Measurements from ENCODE around the gene COL5A2. TPM values are rescaled to one million over a fixed set of nuclear protein-coding genes. Genes with fewer than 3 reads are reported as not detected.

Gene COL5A2
- total RNA-seq, 3 donors from 2014 or later = 4.5 to 58.5 (median 31.8) TPM

DNA sequence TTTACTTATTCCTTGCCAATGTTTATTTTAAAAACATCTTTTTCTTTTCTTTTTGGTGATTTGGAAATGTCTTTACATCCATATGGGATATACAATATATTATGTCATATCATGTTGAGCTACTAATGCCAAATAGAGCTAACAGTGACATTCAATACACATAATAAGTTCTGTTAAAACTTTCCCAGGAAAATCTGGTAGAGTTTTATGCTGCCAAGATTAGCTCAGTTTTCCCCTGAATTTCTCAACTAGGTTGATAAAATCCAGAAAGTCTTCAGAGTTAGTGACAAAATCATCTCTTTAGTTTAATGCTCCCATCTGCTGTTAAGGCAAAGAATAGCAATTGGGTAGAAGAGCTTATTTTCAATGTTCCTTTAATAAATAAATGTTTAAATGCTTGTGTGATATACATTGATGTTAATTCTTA lies 195.5 kb downstream of the COL5A2 start:
- intact Hi-C loops (cut with DNase I, micrococcal nuclease) = loop anchor here in 1 of 2 donors (5.0 kb wide), 1 partner anchor 457 kb away; no protein-coding TSS in a partner anchor
- Histone ChIP-seq H3K9me3 (no peaks in the 10 kb centered on the region), H3K4me1 (ENCODE audit: low read depth) (no peaks in the 10 kb centered on the region), H3K36me3 (ENCODE audit: low read depth) (no peaks in the 10 kb centered on the region), H3K4me3 (no peak overlapping the region)
- TF ChIP-seq, protein P1, sequence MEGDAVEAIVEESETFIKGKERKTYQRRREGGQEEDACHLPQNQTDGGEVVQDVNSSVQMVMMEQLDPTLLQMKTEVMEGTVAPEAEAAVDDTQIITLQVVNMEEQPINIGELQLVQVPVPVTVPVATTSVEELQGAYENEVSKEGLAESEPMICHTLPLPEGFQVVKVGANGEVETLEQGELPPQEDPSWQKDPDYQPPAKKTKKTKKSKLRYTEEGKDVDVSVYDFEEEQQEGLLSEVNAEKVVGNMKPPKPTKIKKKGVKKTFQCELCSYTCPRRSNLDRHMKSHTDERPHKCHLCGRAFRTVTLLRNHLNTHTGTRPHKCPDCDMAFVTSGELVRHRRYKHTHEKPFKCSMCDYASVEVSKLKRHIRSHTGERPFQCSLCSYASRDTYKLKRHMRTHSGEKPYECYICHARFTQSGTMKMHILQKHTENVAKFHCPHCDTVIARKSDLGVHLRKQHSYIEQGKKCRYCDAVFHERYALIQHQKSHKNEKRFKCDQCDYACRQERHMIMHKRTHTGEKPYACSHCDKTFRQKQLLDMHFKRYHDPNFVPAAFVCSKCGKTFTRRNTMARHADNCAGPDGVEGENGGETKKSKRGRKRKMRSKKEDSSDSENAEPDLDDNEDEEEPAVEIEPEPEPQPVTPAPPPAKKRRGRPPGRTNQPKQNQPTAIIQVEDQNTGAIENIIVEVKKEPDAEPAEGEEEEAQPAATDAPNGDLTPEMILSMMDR (IDR thresholded peaks at IDR 0.05) = no peak
- DNase-seq (no peak), ATAC-seq (no peak)

DNA sequence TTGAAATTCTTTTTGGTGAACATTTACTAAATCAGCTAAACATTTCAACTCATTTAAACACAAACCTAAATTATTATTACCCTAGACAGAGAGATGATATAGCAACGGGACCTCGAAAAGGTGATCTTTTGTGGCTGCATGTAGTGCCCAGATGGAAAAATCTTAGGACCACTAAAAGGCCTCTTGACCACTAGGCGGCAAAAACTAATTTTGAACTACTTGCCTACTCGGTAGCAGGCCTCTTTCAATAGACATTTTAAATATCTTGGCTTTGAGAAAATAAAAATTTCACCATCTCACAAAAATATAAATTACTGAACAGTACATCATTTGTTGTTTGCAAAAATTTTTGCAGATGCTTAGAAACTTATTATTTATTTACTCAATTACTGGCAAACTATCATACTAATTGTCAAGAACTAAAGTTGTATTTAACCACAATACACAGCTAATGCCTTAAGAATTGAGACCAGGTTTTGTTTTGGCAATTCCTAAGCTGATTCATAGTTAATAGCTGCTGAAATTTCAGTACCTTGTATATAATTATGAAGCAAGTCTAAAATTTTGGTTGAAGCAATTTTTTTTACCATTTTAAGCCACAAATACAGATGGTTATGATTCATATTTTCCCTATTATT lies 196.0 kb downstream of the COL5A2 start:
- TF ChIP-seq, protein P1 (IDR thresholded peaks at IDR 0.05) = no peak
- no peaks in the 10 kb centered on the region for H3K9me3 ChIP-seq
- no peaks in the 10 kb centered on the region for H3K36me3 ChIP-seq (ENCODE audit: low read depth)
- intact Hi-C loops (cut with DNase I, micrococcal nuclease) = loop anchor here in 1 of 2 donors (5.0 kb wide), 1 partner anchor 456 kb away; no protein-coding TSS in a partner anchor
- DNase-seq (no peak), ATAC-seq (no peak)
- no peaks in the 10 kb centered on the region for H3K4me1 ChIP-seq (ENCODE audit: low read depth)
- H3K4me3 ChIP-seq = no peak overlapping the region

Small RNA genes lying within 50 kb of the gene (microRNA-seq; reads per million reads assigned to microRNA genes)
- 2.6 reads per million, percentile 8 among the genes with 10 or more reads in this experiment for gene MIR3129
- not detected for gene MIR3606

Other genes starting within 250 kb of the COL5A2 start
- 100 to 1,000 TPM in 2 of 3 donors, 10 to 100 TPM in 1; 68.2 to 321 (median 299) TPM for gene COL3A1, start 205.4 kb downstream of the COL5A2 start, total RNA-seq

Measured in mucosa of descending colon (tissue), 3 donors.